Measurements from ENCODE around the gene PRIM2.
"Not testable (repeated sequence)": the region's sequence is repeated elsewhere in the genome, so short reads cannot be mapped to it uniquely, and the experiment has no call there.

- TF ChIP-seq CTCF, POLR2A (IDR thresholded peaks at IDR 0.05): not testable (repeated sequence)
Observed at GRCh38 chr6:57515845-57516244, 198.4 kb downstream of the PRIM2 start.
